H1 (cell line): Measurements from ENCODE around the gene FERMT1. TPM values are rescaled to one million over a fixed set of nuclear protein-coding genes. Genes with fewer than 3 reads are reported as not detected.

Source experiments
- CTCF ChIA-PET: fragments of 300-600 bp; sonication (Branson Sonifier 250); formaldehyde crosslinking; loops from one replicate; lab custom pipeline; 2021; ENCODE audit not compliant: partially characterized antibody; lab: Charles Lee
- POLR2A ChIA-PET: fragments of 300-600 bp; sonication (Branson Sonifier 250); formaldehyde crosslinking; loops from one replicate; lab custom pipeline; 2021; ENCODE audit warnings: inconsistent platforms; ENCODE audit not compliant: partially characterized antibody; lab: Charles Lee
- DNase-seq, 2 experiments: peaks; one replicate each; pipeline versions ENCODE4 v3.0.0 to v3.0.0-alpha.2; 2010 to 2022; ENCODE audit warnings: low spot score in 2 of 2, low read depth in 1 of 2, mixed read lengths in 1 of 2
- FAIRE-seq: peaks from 2 replicates; lab custom pipeline; 2011; peaks lifted over from hg19 to GRCh38; lab: Jason Lieb, UNC
- H2AFZ ChIP-seq: 2 replicates; pipeline ENCODE4 v1.8.1; 2012; ENCODE audit warnings: low read length, inconsistent platforms
- H2AK5ac ChIP-seq: 2 replicates; pipeline ENCODE4 v1.6.1; 2013; ENCODE audit warnings: low read depth, low read length
- H2BK120ac ChIP-seq: replicated peaks from 2 replicates; pipeline ENCODE3; 2013; ENCODE audit warnings: low read depth, low read length, inconsistent platforms
- H2BK12ac ChIP-seq: 2 replicates; pipeline ENCODE4 v1.6.1; 2013; ENCODE audit warnings: low read depth, low read length
- H2BK15ac ChIP-seq: 2 replicates; pipeline ENCODE4 v1.6.1; 2013; ENCODE audit warnings: low read length
- H2BK20ac ChIP-seq: 2 replicates; pipeline ENCODE4 v1.6.1; 2013; ENCODE audit warnings: low read length
- H2BK5ac ChIP-seq: 2 replicates; pipeline ENCODE4 v1.6.1; 2013; ENCODE audit warnings: low read depth, low read length
- H3K14ac ChIP-seq: 2 replicates; pipeline ENCODE4 v1.6.1; 2013; ENCODE audit warnings: inconsistent platforms; ENCODE audit not compliant: insufficient read length
- H3K18ac ChIP-seq: 2 replicates; pipeline ENCODE4 v1.6.1; 2013; ENCODE audit warnings: low read length; ENCODE audit errors: extremely low read depth
- H3K23ac ChIP-seq: 2 replicates; pipeline ENCODE4 v1.6.1; 2013; ENCODE audit warnings: inconsistent platforms; ENCODE audit not compliant: insufficient read length
- H3K23me2 ChIP-seq: 2 replicates; pipeline ENCODE4 v1.6.1; 2013; ENCODE audit warnings: low read depth, low read length
- H3K27ac ChIP-seq: 2 replicates; pipeline ENCODE4 v1.6.1; 2011; ENCODE audit warnings: low read depth, low read length, inconsistent platforms
- H3K27me3 ChIP-seq, 4 experiments: replicated peaks in 1 of 4; 1 replicate in 1 of 4; 2 replicates in 3 of 4; pipeline versions ENCODE4 v1.6.1 to v1.8.1; 2011 to 2013; ENCODE audit warnings: low read length in 3 of 4, mild to moderate bottlenecking in 3 of 4, inconsistent platforms in 2 of 4, mixed read lengths in 2 of 4, moderate library complexity in 1 of 4; ENCODE audit not compliant: control insufficient read depth in 3 of 4, insufficient read depth in 3 of 4; ENCODE audit errors: extremely low read depth in 1 of 4
- H3K36me3 ChIP-seq, 4 experiments: 2 replicates each; pipeline versions ENCODE4 v1.6.1 to v1.8.1; 2011 to 2013; ENCODE audit warnings: mild to moderate bottlenecking in 4 of 4, low read length in 3 of 4, moderate library complexity in 2 of 4, control low read depth in 1 of 4, inconsistent platforms in 1 of 4; ENCODE audit not compliant: insufficient read depth in 4 of 4, control insufficient read depth in 2 of 4
- H3K4ac ChIP-seq: replicated peaks from 2 replicates; pipeline ENCODE3; 2013; ENCODE audit warnings: low read length, low read depth, mixed read lengths, inconsistent platforms; ENCODE audit not compliant: insufficient read length
- H3K4me1 ChIP-seq, 4 experiments: replicated peaks in 1 of 4; 1 replicate in 1 of 4; 2 replicates in 3 of 4; pipeline versions ENCODE4 v1.6.1 to v1.8.1; 2011 to 2013; ENCODE audit warnings: low read length in 3 of 4, inconsistent platforms in 2 of 4, mixed read lengths in 1 of 4; ENCODE audit not compliant: insufficient read depth in 4 of 4, control insufficient read depth in 3 of 4
- H3K4me2 ChIP-seq, 2 experiments: 2 replicates each; pipeline versions ENCODE4 v1.6.1 to v1.8.1; 2011 to 2013; ENCODE audit warnings: low read depth in 2 of 2, low read length in 2 of 2, control low read depth in 1 of 2, inconsistent platforms in 1 of 2, mild to moderate bottlenecking in 1 of 2; ENCODE audit not compliant: insufficient read depth in 1 of 2
- H3K4me3 ChIP-seq, 4 experiments: fragments of 200-600, 300-600 bp in 1 of 4; sonication (generic), shearing (Covaris generic), sonication (Bioruptor Twin) in 1 of 4; 2 replicates each; pipeline versions ENCODE4 v1.5.1 to v1.8.1; 2011 to 2016; ENCODE audit warnings: low read length in 4 of 4, low read depth in 3 of 4, control low read depth in 2 of 4, inconsistent platforms in 2 of 4, mild to moderate bottlenecking in 2 of 4, mixed read lengths in 1 of 4, moderate library complexity in 1 of 4; ENCODE audit not compliant: insufficient read depth in 2 of 4; ENCODE audit errors: extremely low read depth in 1 of 4
- H3K56ac ChIP-seq: replicated peaks from 2 replicates; pipeline ENCODE3; 2013; ENCODE audit warnings: low read depth, mild to moderate bottlenecking, mixed read lengths, low read length, inconsistent platforms; ENCODE audit not compliant: insufficient read length
- H3K79me1 ChIP-seq: 2 replicates; pipeline ENCODE4 v1.6.1; 2013; ENCODE audit warnings: low read depth, low read length, control low read depth
- H3K79me2 ChIP-seq, 2 experiments: 2 replicates each; pipeline versions ENCODE4 v1.6.1 to v1.8.1; 2012 to 2013; ENCODE audit warnings: low read length in 2 of 2, mild to moderate bottlenecking in 2 of 2, inconsistent platforms in 1 of 2; ENCODE audit not compliant: insufficient read depth in 2 of 2, control insufficient read depth in 1 of 2
- H3K9ac ChIP-seq, 4 experiments: replicated peaks in 1 of 4; 1 replicate in 1 of 4; 2 replicates in 3 of 4; pipeline versions ENCODE4 v1.6.1 to v1.8.1; 2011 to 2013; ENCODE audit warnings: low read depth in 3 of 4, low read length in 3 of 4, control low read depth in 2 of 4, mild to moderate bottlenecking in 2 of 4, moderate library complexity in 2 of 4, inconsistent platforms in 1 of 4; ENCODE audit errors: extremely low read depth in 1 of 4
- H3K9me3 ChIP-seq, 2 experiments: 2 replicates each; pipeline versions ENCODE4 v1.6.1 to v1.8.1; 2012 to 2013; ENCODE audit warnings: mild to moderate bottlenecking in 2 of 2, moderate library complexity in 2 of 2, control low read depth in 1 of 2, inconsistent platforms in 1 of 2, low read depth in 1 of 2, low read length in 1 of 2, mixed read lengths in 1 of 2; ENCODE audit not compliant: insufficient read depth in 2 of 2
- H4K20me1 ChIP-seq, 2 experiments: replicated peaks in 1 of 2; 2 replicates each; pipeline versions ENCODE3 to v1.8.1; 2011 to 2013; ENCODE audit warnings: inconsistent platforms in 2 of 2, low read length in 2 of 2, mild to moderate bottlenecking in 1 of 2; ENCODE audit not compliant: insufficient read depth in 2 of 2, control insufficient read depth in 1 of 2
- H4K5ac ChIP-seq: 2 replicates; pipeline ENCODE4 v1.6.1; 2013; ENCODE audit warnings: low read length, low read depth, mixed read lengths, inconsistent platforms; ENCODE audit not compliant: insufficient read length
- H4K8ac ChIP-seq: 2 replicates; pipeline ENCODE4 v1.8.0; 2013; ENCODE audit warnings: mild to moderate bottlenecking, moderate library complexity, low read length, inconsistent platforms; ENCODE audit not compliant: insufficient read depth; ENCODE audit errors: extremely low read depth
- H4K91ac ChIP-seq: replicated peaks from 2 replicates; pipeline ENCODE3; 2013; ENCODE audit warnings: low read length, mixed read lengths, inconsistent platforms; ENCODE audit not compliant: insufficient read length
- KDM1A ChIP-seq: fragments of 200-600, 300-600 bp; sonication (generic); IDR thresholded peaks from 2 replicates; pipeline ENCODE4 v1.7.1; 2016; ENCODE audit warnings: mild to moderate bottlenecking, low read length, borderline replicate concordance
- SIX5 ChIP-seq: IDR thresholded peaks from 2 replicates; pipeline ENCODE4 v1.6.1; 2011; ENCODE audit warnings: mild to moderate bottlenecking, low read depth, low read length
- SP2 ChIP-seq: IDR thresholded peaks from 2 replicates; pipeline ENCODE4 v1.6.1; 2012; ENCODE audit warnings: mild to moderate bottlenecking, low read length, inconsistent platforms
- TEAD4 ChIP-seq: IDR thresholded peaks from 2 replicates; pipeline ENCODE4 v1.6.1; 2012; ENCODE audit warnings: low read depth, low read length, inconsistent platforms, mixed read lengths
- WGBS, 2 experiments: shearing (Covaris generic) in 1 of 2; methylation state at CpG; one replicate each; pipeline versions ENCODE4 v1.1.6 to v1.1.7; 2013 to 2015; ENCODE audit warnings: low lambda C conversion rate in 2 of 2, mixed read lengths in 2 of 2, inconsistent platforms in 1 of 2, low coverage in 1 of 2, missing lambda C conversion rate in 1 of 2; ENCODE audit not compliant: insufficient replicate concordance in 2 of 2, insufficient coverage in 1 of 2, insufficient read length in 1 of 2; ENCODE audit errors: extremely low coverage in 1 of 2, missing lambda C conversion rate in 1 of 2; 5-methylcytosine and 5-hydroxymethylcytosine counted together
- polyA plus RNA-seq, 7 experiments: library from polyadenylated mRNA; depleted of rRNA in 3 of 7; stranded (reverse) in 5 of 7; unstranded in 2 of 7; fragments of >200 nt in 5 of 7; fragments of 200-250 nt in 2 of 7; gene quantifications; 1 replicate in 5 of 7; 2 replicates in 1 of 7; 4 replicates in 1 of 7; pipeline versions ENCODE4 v1.2.1 to v1.2.3, GENCODE V29; 2011 to 2013; ENCODE audit warnings: missing spikeins in 2 of 7, mixed read lengths in 2 of 7
- total RNA-seq: library from RNA; stranded (reverse); fragmentation: NEBNext Ultra II Directional; extraction: Animal tissue kit (Norgen Biotek cat#: 25700); gene quantifications from 2 replicates; pipeline ENCODE4 v1.2.1, GENCODE V29; 2021
- TF ChIP-seq, protein P1 (sequence below), 3 experiments: IDR thresholded peaks; 1 replicate in 2 of 3; 2 replicates in 1 of 3; pipeline versions ENCODE4 v1.5.1 to v1.6.1; 2011; ENCODE audit warnings: low read length in 3 of 3, mild to moderate bottlenecking in 3 of 3, inconsistent platforms in 2 of 3, low read depth in 1 of 3, moderate library complexity in 1 of 3; ENCODE audit not compliant: insufficient read depth in 1 of 3; ENCODE audit errors: control extremely low read depth in 1 of 3

Gene FERMT1
- total and polyA plus RNA-seq, 2 of the 8 experiments (the other 6 are each of a cell fraction or from before 2014, with no cell fraction given): 4.2 to 17.8 TPM

DNA sequence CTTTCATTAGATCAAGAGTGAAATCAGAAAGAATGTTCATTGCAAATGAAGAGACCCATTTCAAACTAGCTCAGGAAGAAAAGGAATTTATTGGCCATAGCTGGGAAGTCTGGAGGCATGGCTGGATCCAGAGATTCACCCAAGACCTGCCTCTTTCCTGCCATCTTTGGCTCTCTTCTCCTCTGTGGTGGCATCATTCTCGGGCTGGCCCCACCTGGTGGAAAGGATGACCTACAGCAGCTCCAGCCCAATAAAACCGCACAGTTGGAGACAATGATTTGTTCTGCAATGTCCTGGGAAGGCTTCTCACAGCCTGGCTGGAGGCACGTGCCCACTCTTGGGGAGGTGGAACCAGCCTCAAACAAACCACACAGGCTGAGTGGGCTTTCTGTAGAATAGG, 18.1 kb upstream of the FERMT1 start:
- ChIA-PET CTCF (interaction anchor here (0.6 to 1.7 kb wide), 7 partner anchors 8 to 687 kb away, joined by 3 to 11 read pairs (median 4); no protein-coding TSS in a partner anchor), POLR2A (no interaction called here)
- Histone ChIP-seq H2AK5ac (no peak overlapping the region), H3K4me2 (no peak overlapping the region), H4K5ac (no peak overlapping the region), H2BK120ac (no peak overlapping the region), H4K8ac (no peak overlapping the region), H3K9me3 (no peaks in the 10 kb centered on the region), H3K14ac (no peak overlapping the region), H3K4me1 (no peaks in the 10 kb centered on the region), H3K36me3 (no peaks in the 10 kb centered on the region; a peak in 1 of 8 replicates), H2AFZ (no peak overlapping the region), H3K23ac (no peak overlapping the region), H2BK20ac (no peak overlapping the region), H3K4ac (no peak overlapping the region), H3K79me1 (no peaks in the 10 kb centered on the region), H2BK12ac (no peak overlapping the region), H3K27me3 (no peaks in the 10 kb centered on the region), H3K18ac (no peak overlapping the region), H3K56ac (no peak overlapping the region), H3K27ac (no peak overlapping the region), H3K23me2 (no peaks in the 10 kb centered on the region), H3K4me3 (no peak overlapping the region), H3K9ac (no peak overlapping the region), H4K20me1 (no peaks in the 10 kb centered on the region), H4K91ac (no peak overlapping the region), H3K79me2 (no peaks in the 10 kb centered on the region), H2BK5ac (no peak overlapping the region), H2BK15ac (no peak overlapping the region)
- TF ChIP-seq, protein P1, sequence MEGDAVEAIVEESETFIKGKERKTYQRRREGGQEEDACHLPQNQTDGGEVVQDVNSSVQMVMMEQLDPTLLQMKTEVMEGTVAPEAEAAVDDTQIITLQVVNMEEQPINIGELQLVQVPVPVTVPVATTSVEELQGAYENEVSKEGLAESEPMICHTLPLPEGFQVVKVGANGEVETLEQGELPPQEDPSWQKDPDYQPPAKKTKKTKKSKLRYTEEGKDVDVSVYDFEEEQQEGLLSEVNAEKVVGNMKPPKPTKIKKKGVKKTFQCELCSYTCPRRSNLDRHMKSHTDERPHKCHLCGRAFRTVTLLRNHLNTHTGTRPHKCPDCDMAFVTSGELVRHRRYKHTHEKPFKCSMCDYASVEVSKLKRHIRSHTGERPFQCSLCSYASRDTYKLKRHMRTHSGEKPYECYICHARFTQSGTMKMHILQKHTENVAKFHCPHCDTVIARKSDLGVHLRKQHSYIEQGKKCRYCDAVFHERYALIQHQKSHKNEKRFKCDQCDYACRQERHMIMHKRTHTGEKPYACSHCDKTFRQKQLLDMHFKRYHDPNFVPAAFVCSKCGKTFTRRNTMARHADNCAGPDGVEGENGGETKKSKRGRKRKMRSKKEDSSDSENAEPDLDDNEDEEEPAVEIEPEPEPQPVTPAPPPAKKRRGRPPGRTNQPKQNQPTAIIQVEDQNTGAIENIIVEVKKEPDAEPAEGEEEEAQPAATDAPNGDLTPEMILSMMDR (IDR thresholded peaks at IDR 0.05; ENCODE audit: control extremely low read depth in 1 of 3, insufficient read depth in 1 of 3, low read depth in 1 of 3, low read length in 3 of 3): peak; percentile 38 to 58 (median 42); a peak in 3 of 4 replicates
- TF ChIP-seq KDM1A (no peak), SIX5 (no peak), TEAD4 (no peak), SP2 (peak; percentile 33; the same call in 1 of the 2 replicates)
- 58% methylated on average over 3 of the region's 3 CpGs; no CpG with 5 or more reads in 1 of the 2 experiments for WGBS, 2 experiments
- DNase-seq: no peak
- no peak for FAIRE-seq
